Measurements from ENCODE around the gene APOF. TPM values are rescaled to one million over a fixed set of nuclear protein-coding genes. Genes with fewer than 3 reads are reported as not detected.

The APOF gene
- total and polyA plus RNA-seq, 2 of the 13 experiments (the other 11 are each of a cell fraction or from before 2014, with no cell fraction given), result 3.3 to 23.9 TPM

DNA sequence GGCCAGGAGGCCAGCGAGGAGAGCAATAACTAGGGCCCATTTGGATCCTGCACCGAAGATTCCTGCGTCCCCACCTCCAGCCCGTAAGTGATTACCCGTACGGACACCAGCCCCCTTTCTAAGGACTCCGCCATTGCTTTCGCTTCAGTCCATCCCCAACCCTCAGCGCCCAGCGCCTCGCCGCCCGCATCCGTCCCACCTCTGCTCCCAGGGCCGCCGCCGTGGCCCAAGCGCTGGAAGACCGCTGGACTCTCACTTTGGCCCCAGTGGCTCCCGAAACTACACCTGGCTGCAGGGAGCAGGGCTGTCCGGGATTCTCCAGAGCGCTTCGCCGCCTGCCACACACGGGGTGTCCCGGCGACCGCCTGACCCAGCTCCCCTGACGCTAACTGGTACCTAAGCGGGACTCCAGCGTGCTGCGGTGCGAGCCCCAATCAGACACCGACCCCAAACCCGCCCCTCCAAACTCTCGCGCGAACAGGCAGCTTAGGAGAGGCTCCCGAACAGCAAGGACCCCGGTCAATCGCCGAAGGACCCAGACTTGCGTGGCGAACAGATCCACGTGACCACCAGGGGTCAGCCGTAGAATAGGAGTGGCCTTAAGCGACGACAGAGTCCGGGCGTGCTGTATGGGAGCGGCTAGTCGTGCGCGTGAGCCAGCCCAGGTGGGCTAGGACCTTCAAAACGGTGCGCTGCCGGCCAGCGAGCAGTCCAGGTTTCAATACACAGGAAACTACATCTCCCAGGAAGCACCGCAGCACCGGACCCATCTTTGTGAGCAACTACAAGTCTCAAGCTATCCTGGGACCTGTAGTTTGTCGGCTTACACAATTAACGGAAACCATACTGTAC is 46.8 kb downstream of the APOF start, which contains the start of gene CNPY2 (continued):
- TF ChIP-seq ZNF441 (CRISPR knock-in tag; IDR thresholded peaks at IDR 0.05; ENCODE audit: borderline replicate concordance) (no peak; the same call in none of the 2 replicates), TARDBP (CRISPR knock-in tag; IDR thresholded peaks at IDR 0.05) (peak; percentile 94), MTA1 (CRISPR knock-in tag; IDR thresholded peaks at IDR 0.05; ENCODE audit: borderline replicate concordance) (peak; percentile 75; the same call in 1 of the 2 replicates), MIXL1 (CRISPR knock-in tag; IDR thresholded peaks at IDR 0.05) (peak; percentile 54; the same call in 1 of the 2 replicates), ZNF350 (CRISPR knock-in tag; IDR thresholded peaks at IDR 0.05; ENCODE audit: borderline replicate concordance, low read depth) (peak; percentile 92), BCL6 (CRISPR knock-in tag; IDR thresholded peaks at IDR 0.05) (no peak), ZFYVE20 (CRISPR knock-in tag; IDR thresholded peaks at IDR 0.05; ENCODE audit: borderline replicate concordance, low read depth) (peak; percentile 68; the same call in 1 of the 2 replicates), IRF2 (CRISPR knock-in tag; IDR thresholded peaks at IDR 0.05) (peak; percentile 72), ZNF776 (CRISPR knock-in tag; IDR thresholded peaks at IDR 0.05) (peak; percentile 33; the same call in 1 of the 2 replicates), ZNF572 (CRISPR knock-in tag; IDR thresholded peaks at IDR 0.05) (no peak), HOXA3 (CRISPR knock-in tag; IDR thresholded peaks at IDR 0.05) (peak; percentile 87; the same call in 1 of the 2 replicates), RARG (CRISPR knock-in tag; IDR thresholded peaks at IDR 0.05; ENCODE audit: low read depth) (no peak), KDM4B (CRISPR knock-in tag; IDR thresholded peaks at IDR 0.05) (no peak), ZFX (CRISPR knock-in tag; IDR thresholded peaks at IDR 0.05; ENCODE audit: low read depth) (peak; percentile 78), ATAD3A (CRISPR knock-in tag; IDR thresholded peaks at IDR 0.05) (no peak)
- TF ChIP-seq, protein P1, sequence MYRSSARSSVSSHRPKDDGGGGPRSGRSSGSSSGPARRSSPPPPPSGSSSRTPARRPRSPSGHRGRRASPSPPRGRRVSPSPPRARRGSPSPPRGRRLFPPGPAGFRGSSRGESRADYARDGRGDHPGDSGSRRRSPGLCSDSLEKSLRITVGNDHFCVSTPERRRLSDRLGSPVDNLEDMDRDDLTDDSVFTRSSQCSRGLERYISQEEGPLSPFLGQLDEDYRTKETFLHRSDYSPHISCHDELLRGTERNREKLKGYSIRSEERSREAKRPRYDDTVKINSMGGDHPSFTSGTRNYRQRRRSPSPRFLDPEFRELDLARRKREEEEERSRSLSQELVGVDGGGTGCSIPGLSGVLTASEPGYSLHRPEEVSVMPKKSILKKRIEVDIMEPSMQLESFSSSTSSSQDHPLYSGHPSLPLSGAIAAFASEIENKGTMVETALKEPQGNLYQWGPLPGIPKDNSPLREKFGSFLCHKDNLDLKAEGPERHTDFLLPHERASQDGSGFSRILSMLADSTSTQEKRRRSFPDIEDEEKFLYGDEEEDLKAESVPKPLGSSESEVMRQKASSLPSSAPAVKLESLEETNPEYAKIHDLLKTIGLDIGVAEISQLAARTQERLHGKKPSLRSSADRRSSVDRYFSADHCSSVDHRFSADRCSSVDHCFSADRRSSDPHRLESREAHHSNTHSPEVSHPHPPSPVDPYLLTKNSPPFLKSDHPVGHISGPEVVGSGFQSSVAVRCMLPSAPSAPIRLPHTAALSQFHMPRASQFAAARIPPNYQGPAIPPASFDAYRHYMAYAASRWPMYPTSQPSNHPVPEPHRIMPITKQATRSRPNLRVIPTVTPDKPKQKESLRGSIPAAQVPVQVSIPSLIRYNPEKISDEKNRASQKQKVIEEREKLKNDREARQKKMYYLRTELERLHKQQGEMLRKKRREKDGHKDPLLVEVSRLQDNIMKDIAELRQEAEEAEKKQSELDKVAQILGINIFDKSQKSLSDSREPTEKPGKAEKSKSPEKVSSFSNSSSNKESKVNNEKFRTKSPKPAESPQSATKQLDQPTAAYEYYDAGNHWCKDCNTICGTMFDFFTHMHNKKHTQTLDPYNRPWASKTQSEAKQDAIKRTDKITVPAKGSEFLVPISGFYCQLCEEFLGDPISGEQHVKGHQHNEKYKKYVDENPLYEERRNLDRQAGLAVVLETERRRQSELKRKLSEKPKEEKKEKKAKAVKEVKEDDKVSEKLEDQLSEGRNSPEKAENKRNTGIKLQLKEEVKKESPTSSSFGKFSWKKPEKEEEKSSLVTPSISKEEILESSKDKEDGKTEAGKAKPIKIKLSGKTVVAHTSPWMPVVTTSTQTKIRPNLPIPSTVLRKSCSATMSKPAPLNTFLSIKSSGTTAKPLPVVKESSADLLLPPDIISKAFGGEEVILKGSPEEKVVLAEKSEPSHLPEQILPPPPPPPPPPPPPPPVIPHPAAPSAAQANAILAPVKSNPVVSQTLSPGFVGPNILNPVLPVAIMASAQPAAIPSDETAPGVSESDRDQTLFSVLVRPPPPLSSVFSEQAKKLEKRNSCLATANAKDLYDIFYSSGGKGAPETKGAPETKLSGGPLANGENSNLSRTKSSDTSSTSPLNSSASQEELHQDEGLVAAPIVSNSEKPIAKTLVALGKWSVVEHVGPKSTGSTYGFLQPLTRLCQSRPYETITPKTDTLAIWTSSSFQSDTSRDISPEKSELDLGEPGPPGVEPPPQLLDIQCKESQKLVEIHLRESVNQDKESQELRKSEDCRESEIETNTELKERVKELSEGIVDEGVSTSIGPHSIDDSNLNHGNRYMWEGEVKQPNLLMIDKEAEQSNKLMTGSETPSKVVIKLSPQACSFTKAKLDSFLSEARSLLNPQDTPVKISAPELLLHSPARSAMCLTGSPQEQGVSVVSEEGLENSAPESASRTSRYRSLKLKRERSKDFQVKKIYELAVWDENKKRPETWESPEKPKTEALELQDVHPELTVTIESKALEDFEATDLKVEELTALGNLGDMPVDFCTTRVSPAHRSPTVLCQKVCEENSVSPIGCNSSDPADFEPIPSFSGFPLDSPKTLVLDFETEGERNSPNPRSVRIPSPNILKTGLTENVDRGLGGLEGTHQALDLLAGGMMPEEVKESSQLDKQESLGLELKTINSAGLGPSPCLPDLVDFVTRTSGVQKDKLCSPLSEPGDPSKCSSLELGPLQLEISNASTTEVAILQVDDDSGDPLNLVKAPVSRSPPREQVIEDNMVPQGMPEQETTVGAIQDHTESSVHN (CRISPR knock-in tag; IDR thresholded peaks at IDR 0.05), result 0 out of 2 replicates have a peak, but pooled peaks have one; percentile 19
- TF ChIP-seq, protein P2, sequence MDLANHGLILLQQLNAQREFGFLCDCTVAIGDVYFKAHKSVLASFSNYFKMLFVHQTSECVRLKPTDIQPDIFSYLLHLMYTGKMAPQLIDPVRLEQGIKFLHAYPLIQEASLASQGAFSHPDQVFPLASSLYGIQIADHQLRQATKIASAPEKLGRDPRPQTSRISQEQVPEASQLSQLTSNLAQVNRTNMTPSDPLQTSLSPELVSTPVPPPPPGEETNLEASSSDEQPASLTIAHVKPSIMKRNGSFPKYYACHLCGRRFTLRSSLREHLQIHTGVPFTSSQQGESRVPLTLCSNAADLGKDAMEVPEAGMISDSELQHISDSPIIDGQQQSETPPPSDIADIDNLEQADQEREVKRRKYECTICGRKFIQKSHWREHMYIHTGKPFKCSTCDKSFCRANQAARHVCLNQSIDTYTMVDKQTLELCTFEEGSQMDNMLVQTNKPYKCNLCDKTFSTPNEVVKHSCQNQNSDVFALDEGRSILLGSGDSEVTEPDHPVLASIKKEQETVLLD (CRISPR knock-in tag; IDR thresholded peaks at IDR 0.05; ENCODE audit: low read depth), result no peak
- TF ChIP-seq, protein P3, sequence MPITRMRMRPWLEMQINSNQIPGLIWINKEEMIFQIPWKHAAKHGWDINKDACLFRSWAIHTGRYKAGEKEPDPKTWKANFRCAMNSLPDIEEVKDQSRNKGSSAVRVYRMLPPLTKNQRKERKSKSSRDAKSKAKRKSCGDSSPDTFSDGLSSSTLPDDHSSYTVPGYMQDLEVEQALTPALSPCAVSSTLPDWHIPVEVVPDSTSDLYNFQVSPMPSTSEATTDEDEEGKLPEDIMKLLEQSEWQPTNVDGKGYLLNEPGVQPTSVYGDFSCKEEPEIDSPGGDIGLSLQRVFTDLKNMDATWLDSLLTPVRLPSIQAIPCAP (CRISPR knock-in tag; IDR thresholded peaks at IDR 0.05; ENCODE audit: low read depth), result no peak
